GM19452 (cell line): Measurements from ENCODE around the gene UBASH3A.

Source experiments
- ATAC-seq: cut with Tn5 transposase; IDR thresholded peaks from one replicate; pipeline ENCODE4 v1.9.1; 2021; ENCODE audit not compliant: unreplicated experiment

Gene UBASH3A

DNA sequence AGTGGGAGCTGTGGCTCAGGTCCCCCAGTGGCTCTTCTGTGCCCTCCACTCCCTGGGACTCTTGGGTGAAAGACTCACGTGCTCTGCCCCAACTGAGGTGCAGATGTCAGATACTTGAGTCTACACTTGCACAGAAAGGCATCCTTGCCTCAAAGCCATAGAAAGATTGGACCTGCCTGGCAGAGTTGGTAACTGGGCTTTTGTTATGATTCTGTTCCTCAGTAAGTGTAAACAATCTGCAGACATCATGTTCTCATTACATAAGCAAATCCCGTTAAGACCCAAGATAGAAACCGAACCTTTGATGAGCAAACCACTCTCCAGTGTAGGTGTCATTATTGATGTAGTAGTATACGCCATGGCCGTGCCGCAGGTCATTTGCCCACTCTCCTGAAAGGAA lies 82.4 kb downstream of the UBASH3A start:
- no peak for ATAC-seq

DNA sequence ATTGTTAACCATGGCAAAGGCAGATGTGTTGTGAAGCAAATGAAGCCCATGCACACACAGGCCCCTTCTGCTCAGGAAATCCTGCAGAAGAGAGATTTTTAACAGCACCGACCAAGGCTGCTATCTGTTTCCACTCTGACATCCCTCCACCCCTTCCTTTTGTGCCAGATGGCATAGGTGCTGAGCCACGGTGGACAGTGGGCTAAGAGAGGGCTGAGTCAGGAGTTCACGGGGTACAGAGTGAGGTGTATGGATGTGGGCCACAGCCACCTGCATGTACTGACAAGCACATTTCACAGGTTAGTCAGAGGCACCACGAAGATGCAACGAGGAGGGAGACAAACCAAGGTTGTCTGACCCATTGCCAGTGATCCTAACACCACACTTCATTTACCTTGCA lies 82.8 kb downstream of the UBASH3A start:
- ATAC-seq, result no peak

DNA sequence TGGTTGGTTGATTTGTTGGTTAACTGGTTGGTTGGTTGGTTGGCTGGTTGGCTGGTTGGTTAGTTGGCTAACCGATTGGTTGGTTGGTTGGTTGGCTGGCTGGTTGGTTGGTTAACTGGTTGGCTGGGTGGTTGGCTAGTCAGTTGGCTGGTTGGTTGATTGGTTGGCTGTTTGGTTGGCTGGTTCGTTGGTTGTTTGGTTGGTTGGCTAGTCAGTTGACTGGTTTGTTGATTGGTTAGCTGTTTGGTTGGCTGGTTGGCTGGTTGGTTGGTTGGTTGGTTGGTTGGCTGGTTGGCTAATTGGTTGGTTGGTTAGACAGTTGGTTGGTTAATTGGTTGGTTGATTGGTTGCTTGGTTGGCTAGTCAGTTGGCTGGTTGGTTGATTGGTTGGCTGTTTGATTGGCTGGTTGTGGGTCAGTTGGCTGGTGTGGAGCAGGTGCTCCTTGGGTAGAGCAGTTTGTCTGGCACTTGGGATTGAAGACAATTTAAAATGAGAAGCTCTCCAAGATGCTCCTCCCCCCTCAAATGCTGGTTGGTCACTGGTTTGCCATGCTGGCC lies 85.4 kb downstream of the UBASH3A start:
- ATAC-seq, result no peak

DNA sequence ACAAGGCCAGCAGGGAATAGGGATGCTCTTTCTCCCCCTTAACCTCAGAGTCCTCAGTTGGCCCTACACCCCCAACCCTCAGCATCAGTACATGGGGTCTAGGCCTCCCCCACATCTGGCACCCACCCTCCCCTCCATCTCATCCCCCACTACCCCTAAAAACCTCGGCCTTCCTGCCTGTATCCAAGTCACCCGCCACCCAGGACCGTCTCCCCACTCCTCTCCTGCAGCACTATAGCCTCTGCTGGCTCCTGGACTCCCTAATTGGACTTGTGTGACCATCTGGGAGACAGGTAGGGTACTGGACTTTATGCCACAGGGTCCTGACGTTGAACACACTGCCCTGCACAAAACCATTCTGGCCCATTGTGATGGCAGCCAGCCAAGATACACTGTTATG lies 86.3 kb downstream of the UBASH3A start:
- ATAC-seq, result no peak

DNA sequence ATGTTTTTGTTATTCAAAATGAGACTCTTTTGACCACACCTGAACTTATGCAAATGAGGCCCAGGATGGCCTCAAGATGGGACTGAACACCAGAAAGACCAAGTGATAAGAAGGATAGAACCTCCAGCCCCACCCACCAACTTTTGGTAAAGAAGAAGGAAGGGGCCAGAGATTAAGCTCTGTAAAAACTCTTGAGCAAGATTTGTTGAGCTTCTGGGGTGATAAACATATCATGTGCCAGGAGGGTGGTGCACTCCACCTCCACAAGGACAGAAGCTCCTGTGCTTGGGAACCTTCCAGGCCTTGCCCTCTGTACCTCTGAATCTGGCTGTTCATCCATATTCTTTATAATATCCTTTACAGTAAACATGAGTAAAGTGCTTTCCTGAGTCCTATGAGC lies 87.0 kb downstream of the UBASH3A start:
- no peak for ATAC-seq

DNA sequence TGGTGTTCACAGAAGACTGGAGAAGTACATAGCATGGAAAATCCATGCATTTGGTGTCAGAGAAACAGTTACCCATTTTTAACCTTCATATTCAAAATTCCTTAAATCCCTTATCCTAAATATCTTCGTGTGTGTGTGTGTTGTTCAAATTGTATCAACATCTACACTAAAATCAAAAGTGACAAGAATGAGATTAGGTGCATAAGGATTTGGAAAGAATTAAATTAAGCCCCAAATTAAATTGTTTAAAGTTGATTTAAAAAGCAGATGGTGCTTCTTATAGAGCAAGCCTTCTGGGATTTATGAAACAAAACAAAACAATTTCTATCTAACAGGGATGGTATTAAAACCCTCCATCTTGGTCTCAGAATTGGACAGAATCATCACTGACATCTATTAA lies 87.6 kb downstream of the UBASH3A start:
- no peak for ATAC-seq

DNA sequence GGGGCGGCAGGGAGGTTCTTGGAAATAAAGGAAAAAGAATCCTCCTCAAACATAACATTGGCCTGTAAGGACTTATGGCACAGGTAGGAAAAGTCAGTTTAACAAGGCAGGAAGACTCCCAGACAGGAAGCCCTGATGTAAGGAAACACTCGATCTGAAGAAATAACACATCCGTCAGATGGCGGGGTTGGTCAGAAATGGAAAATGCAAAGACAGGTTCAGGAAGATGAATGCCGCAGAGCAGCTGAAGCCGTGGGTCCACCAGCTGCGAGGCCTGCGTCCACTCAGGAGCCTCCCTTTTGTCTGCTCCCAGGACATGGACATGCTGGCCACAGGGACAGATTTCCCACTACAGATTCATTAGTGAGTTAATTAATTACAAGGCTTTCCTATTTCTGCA lies 88.5 kb downstream of the UBASH3A start:
- no peak for ATAC-seq

DNA sequence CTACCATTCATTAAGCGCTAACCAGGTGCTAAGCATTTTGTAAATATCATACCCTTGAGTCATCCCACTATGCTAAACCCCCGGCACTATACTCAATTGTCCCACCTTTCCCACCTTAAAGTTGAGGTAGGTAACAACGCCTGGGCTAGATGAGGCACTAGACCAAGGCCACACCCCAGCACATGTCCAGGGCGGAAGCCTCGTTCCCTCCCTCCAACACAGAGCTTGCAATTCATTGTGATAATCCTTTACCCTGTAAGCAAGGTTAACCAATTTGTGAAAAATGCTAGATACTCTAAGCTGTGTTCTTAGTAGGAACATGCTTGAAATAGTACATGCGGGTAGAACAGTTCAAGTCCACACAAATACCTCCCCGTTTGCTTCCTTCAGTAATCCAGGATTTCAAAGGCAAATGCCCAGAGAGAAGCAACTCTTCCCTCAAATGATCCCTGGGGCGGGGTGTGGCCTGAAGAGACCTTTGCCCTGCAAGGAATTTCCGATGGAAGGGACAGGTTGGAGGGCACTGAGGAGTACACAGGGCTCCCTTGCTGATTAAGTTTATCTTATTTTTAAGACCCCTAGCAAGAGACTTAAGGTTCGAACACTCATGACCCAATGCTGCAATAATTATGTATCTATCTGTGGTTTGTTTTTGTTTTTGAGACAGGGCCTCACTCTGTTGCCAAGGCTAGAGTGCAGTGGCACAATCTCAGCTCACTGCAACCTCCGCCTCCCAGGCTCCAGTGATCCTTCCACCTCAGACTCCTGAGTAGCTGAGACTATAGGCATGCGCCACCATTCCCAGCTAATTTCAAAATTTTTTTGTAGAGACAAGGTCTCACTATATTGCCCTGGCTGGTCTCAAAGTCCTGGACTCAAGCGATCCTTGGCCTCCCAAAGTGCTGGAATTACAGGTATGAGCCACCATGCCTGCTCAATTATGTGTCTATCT lies 89.7 kb downstream of the UBASH3A start:
- no peak for ATAC-seq

DNA sequence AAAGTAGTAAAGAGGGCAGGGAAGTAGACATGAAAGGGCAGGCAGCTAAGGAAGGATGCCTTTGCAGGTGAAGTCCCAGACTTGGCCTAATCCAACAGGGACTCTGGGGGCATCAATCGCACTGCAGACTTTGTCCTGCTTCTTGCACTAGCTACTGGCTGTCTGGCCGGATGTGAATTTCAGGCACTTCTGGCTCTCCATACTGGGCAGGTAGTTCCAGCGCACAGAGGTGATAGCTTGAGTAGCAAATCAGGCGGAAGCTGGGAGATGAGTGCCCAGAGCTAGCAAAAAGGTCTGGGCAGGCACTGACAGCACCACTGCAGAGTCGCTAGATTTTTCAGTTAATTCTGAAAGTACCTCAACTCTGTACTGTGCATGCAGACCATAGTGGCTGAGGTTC lies 91.3 kb downstream of the UBASH3A start:
- ATAC-seq, result no peak

DNA sequence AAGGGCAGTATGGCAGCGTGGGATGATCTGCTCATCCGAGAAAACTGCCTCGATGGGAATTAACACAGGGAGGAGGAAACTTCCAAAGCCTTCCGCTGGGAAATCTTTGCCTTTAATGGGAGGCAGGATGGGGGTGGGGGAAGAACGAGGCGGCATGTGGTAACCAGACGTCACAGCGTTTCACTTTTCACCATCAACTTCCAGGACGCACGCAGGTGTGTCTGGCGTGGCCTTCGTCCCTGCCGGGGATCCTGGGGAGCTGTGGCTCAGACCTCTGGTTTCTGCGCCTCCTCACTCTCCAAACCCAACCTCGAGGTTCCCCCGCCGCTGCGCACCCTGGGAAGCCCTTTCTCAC lies 92.0 kb downstream of the UBASH3A start:
- ATAC-seq, result peak; percentile 6

DNA sequence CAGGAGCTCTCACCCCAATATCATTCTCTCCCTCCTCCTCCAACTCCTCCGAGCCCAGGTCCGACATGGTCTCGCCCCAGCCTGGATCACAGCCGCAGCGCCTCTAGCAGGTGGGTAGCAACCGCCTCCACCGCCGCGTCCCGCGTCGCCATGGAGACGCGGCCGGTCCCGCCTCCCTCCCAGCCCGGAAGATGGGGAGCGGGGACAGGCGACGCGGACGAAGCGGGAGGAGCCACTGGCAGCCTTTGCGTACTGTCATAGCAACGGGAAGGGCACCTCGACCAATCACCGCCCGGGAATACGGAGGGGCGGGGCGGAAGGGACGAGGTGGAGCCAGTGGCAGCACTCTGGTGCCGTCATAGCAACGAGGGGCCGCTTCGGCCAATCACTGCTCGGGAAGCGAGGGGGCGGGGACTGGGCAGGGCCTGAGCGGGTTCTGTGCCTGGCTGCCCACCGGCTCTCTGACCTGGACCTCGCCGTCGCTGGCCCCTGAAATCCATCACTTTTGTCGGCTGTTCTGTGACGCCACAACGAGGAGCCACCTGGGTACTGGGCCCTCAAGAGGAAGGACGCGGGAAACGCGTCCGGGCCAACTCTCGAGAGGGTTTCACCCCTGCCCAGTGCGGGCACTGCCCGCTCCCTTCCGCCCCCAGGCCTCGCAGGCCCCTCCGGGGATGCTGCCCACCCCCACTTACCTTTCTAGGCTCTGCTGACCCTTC lies 92.6 kb downstream of the UBASH3A start, which contains the start of gene RSPH1:
TSS of gene RSPH1 (minus strand) at position 105 of the 719 bp plus-strand sequence. CDS start at position 67, 38 bp downstream.
- peak; percentile 99 for ATAC-seq

DNA sequence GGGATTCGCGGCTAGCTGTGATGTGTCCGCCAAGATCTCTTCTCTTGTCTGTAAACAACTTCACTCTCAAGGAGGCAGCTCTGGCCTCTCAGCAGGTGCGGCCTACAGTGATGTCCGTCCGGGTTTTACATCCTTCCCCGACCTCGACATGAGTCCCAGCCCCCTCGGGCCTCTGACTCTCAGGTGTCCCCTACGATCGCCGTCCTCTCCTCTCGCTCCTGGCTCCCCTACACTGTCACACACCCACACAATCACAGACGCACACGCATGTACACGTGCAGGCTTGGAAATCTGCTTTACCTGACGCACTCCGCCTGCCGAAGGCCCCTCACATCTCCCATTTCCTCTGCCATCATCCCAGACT lies 93.1 kb downstream of the UBASH3A start:
- ATAC-seq, result peak; percentile 2
